GM12891 (cell line): ENCODE results near the gene TTLL6.

Experiments used
- PAX5 ChIP-seq: IDR thresholded peaks from 2 replicates; pipeline ENCODE4 v1.6.1; 2011; ENCODE audit warnings: low read length, moderate library complexity, mild to moderate bottlenecking; ENCODE audit not compliant: insufficient read depth, severe bottlenecking
- POLR2A ChIP-seq: IDR thresholded peaks from 2 replicates; pipeline ENCODE4 v1.6.1; 2011; ENCODE audit warnings: low read depth, low read length, control low read depth
- POLR2AphosphoS5 ChIP-seq: IDR thresholded peaks from 2 replicates; pipeline ENCODE4 v1.6.1; 2011; ENCODE audit warnings: low read depth, low read length, control low read depth
- SPI1 ChIP-seq: IDR thresholded peaks from 2 replicates; pipeline ENCODE4 v1.6.1; 2011; ENCODE audit warnings: low read depth, low read length, control low read depth
- TAF1 ChIP-seq: IDR thresholded peaks from 2 replicates; pipeline ENCODE4 v1.6.1; 2011; ENCODE audit warnings: low read depth, low read length, control low read depth

DNA sequence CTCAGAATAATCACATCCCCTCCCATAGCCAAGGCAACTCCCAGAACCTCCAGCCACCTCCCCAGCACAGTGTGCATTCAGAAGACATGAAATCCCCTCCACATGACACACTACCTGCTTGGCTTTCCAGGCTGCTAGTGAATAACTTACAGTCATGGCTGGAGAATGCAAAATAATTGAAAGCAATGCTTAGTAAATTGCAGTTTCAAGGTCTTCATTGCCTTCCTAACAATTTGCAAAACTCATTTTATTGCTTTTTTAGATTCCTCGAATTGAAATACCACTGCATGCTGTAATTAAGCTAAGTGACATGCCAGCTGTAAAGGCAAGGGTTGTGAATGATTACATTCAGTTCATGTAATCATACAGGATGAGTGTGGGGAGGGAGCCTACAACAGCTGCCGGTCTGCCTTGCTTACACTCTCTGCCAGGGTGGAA, 59.5 kb downstream of the TTLL6 start:
- TF ChIP-seq TAF1, result no peak
- no peak for TF ChIP-seq POLR2A
- TF ChIP-seq SPI1, result no peak
- no peak for TF ChIP-seq POLR2AphosphoS5
- no peak for TF ChIP-seq PAX5
